RWPE2 (cell line): ENCODE measurements around the gene HOXA4.
A peak's percentile ranks its signal among the peaks of the same experiment; 100 is the strongest.

Source experiments
- ATAC-seq: fragments of 200-7000 bp; cut with Tn5 transposase; 3 replicates; pipeline ENCODE4 v1.9.1; 2021; ENCODE audit warnings: low read depth
- DNase-seq: peaks from one replicate; pipeline ENCODE4 v3.0.0-alpha.2; 2020; ENCODE audit warnings: low spot score
- H3K27ac ChIP-seq: fragments of 450-650 bp; 2 replicates; pipeline ENCODE4 v1.5.1; 2017; ENCODE audit warnings: mild to moderate bottlenecking; ENCODE audit not compliant: poor library complexity, severe bottlenecking
- H3K27me3 ChIP-seq: fragments of 250-450 bp; sonication (Bioruptor Pico); 2 replicates; pipeline ENCODE4 v1.5.1; 2021; ENCODE audit warnings: mild to moderate bottlenecking, moderate library complexity; ENCODE audit not compliant: insufficient read depth, poor library complexity, severe bottlenecking
- H3K36me3 ChIP-seq: fragments of 250-450 bp; sonication (Bioruptor Pico); 2 replicates; pipeline ENCODE4 v1.5.1; 2020; ENCODE audit warnings: low read depth, mild to moderate bottlenecking, moderate library complexity
- H3K4me1 ChIP-seq: fragments of 250-450 bp; sonication (Bioruptor Pico); 2 replicates; pipeline ENCODE4 v1.5.1; 2021; ENCODE audit warnings: mild to moderate bottlenecking, moderate library complexity; ENCODE audit not compliant: insufficient read depth, poor library complexity, severe bottlenecking
- H3K4me3 ChIP-seq: fragments of 250-450 bp; sonication (Bioruptor Pico); 2 replicates; pipeline ENCODE4 v1.5.1; 2021; ENCODE audit warnings: mild to moderate bottlenecking, moderate library complexity; ENCODE audit not compliant: severe bottlenecking
- H3K9me3 ChIP-seq: fragments of 250-450 bp; sonication (Bioruptor Pico); 2 replicates; pipeline ENCODE4 v1.5.1; 2021; ENCODE audit warnings: mild to moderate bottlenecking, moderate library complexity; ENCODE audit not compliant: severe bottlenecking
- CTCF ChIP-seq: fragments of 450-650 bp; IDR thresholded peaks from one replicate; pipeline ENCODE4 v1.5.1; 2017; ENCODE audit warnings: mild to moderate bottlenecking, moderate library complexity; ENCODE audit not compliant: poor library complexity, severe bottlenecking

Gene HOXA4

GRCh38 chr7:27172315-27172774 is 41.8 kb upstream of the HOXA4 start:
- DNase-seq: peak; percentile 80
- peak overlapping the region; percentile 54 for H3K4me3 ChIP-seq
- no peaks in the 10 kb centered on the region for H3K27me3 ChIP-seq
- TF ChIP-seq CTCF: no peak
- peaks cover 6% of the 10 kb centered on the region; the same call in 1 of the 2 replicates for H3K36me3 ChIP-seq
- H3K4me1 ChIP-seq: peaks cover 25% of the 10 kb centered on the region
- H3K27ac ChIP-seq: peak overlapping the region; percentile 93
- ATAC-seq: no peak
- H3K9me3 ChIP-seq: no peaks in the 10 kb centered on the region

GRCh38 chr7:27171637-27172314 is 41.2 kb upstream of the HOXA4 start:
- H3K4me3 ChIP-seq: peak overlapping the region; percentile 54
- ATAC-seq (0 out of 3 replicates have a peak, but pooled peaks have one; percentile 9), DNase-seq (peak; percentile 63)
- peaks cover 6% of the 10 kb centered on the region; the same call in 1 of the 2 replicates for H3K36me3 ChIP-seq
- peak overlapping the region; percentile 93 for H3K27ac ChIP-seq
- peaks cover 20% of the 10 kb centered on the region for H3K4me1 ChIP-seq
- H3K27me3 ChIP-seq: no peaks in the 10 kb centered on the region
- H3K9me3 ChIP-seq: no peaks in the 10 kb centered on the region
- peak; percentile 7 for TF ChIP-seq CTCF

- no peaks in the 10 kb centered on the region for H3K27me3 ChIP-seq
- peaks cover 15% of the 10 kb centered on the region for H3K4me1 ChIP-seq
- H3K27ac ChIP-seq: peak overlapping the region; percentile 93
- ATAC-seq: no peak
- H3K36me3 ChIP-seq: peaks cover 6% of the 10 kb centered on the region; the same call in 1 of the 2 replicates
- DNase-seq: peak; percentile 72
- no peaks in the 10 kb centered on the region for H3K9me3 ChIP-seq
- no peak for TF ChIP-seq CTCF
- peak overlapping the region; percentile 54 for H3K4me3 ChIP-seq
Observed at GRCh38 chr7:27171325-27171636, 40.7 kb upstream of the HOXA4 start.

GRCh38 chr7:27170426-27171324 is 40.1 kb upstream of the HOXA4 start:
- Histone ChIP-seq H3K9me3 (no peaks in the 10 kb centered on the region), H3K27me3 (no peaks in the 10 kb centered on the region), H3K27ac (peak overlapping the region; percentile 93), H3K4me1 (peaks cover 13% of the 10 kb centered on the region), H3K4me3 (peak overlapping the region; percentile 54), H3K36me3 (peaks cover 6% of the 10 kb centered on the region; the same call in 1 of the 2 replicates)
- no peak for DNase-seq
- no peak for TF ChIP-seq CTCF
- ATAC-seq: no peak
